Neuronal stem cell (in vitro differentiated cells): ENCODE results near the gene CARD10.

Experiments used
- DNase-seq: peaks from one replicate; pipeline ENCODE4 v3.0.0-alpha.2; 2013; ENCODE audit warnings: low spot score
- H2AFZ ChIP-seq: one replicate; pipeline ENCODE4 v1.6.1; 2013; ENCODE audit warnings: mild to moderate bottlenecking, low read length, inconsistent platforms
- H2AK5ac ChIP-seq: 2 replicates; pipeline ENCODE4 v1.6.1; 2013; ENCODE audit warnings: low read depth, mild to moderate bottlenecking, inconsistent platforms, low read length, moderate library complexity, mixed read lengths
- H2BK120ac ChIP-seq: 2 replicates; pipeline ENCODE4 v1.6.1; 2013; ENCODE audit warnings: low read depth, mild to moderate bottlenecking, inconsistent platforms, low read length, moderate library complexity, mixed read lengths
- H2BK12ac ChIP-seq: one replicate; pipeline ENCODE4 v1.6.1; 2013; ENCODE audit warnings: low read length, inconsistent platforms
- H2BK15ac ChIP-seq: 2 replicates; pipeline ENCODE4 v1.6.1; 2013; ENCODE audit warnings: mild to moderate bottlenecking, low read length, inconsistent platforms, mixed read lengths
- H2BK5ac ChIP-seq: one replicate; pipeline ENCODE4 v1.6.1; 2013; ENCODE audit warnings: inconsistent platforms, mild to moderate bottlenecking, low read length, moderate library complexity
- H3K14ac ChIP-seq: one replicate; pipeline ENCODE4 v1.6.1; 2013; ENCODE audit warnings: low read length, inconsistent platforms
- H3K18ac ChIP-seq: 2 replicates; pipeline ENCODE4 v1.6.1; 2013; ENCODE audit warnings: low read length, inconsistent platforms
- H3K23ac ChIP-seq: 2 replicates; pipeline ENCODE4 v1.6.1; 2013; ENCODE audit warnings: low read depth, mild to moderate bottlenecking, mixed read lengths, low read length, inconsistent platforms; ENCODE audit not compliant: poor library complexity
- H3K27ac ChIP-seq: replicated peaks from 3 replicates; pipeline ENCODE4 v1.5.1; 2013; ENCODE audit warnings: low read length, inconsistent platforms
- H3K27me3 ChIP-seq, 3 experiments: 2 replicates each; pipeline ENCODE4 v1.6.1; 2013; ENCODE audit warnings: low read length in 3 of 3, mild to moderate bottlenecking in 2 of 3, inconsistent platforms in 1 of 3, low read depth in 1 of 3, mixed read lengths in 1 of 3, moderate library complexity in 1 of 3; ENCODE audit not compliant: control insufficient read depth in 3 of 3, insufficient read depth in 3 of 3
- H3K36me3 ChIP-seq, 2 donors: replicated peaks in 1 of 2; 2 replicates each; pipeline ENCODE4 v1.6.1; 2013; ENCODE audit warnings: low read length in 2 of 2; ENCODE audit not compliant: control insufficient read depth in 2 of 2, insufficient read depth in 2 of 2
- H3K4ac ChIP-seq: 2 replicates; pipeline ENCODE4 v1.6.1; 2013; ENCODE audit warnings: inconsistent platforms, mild to moderate bottlenecking, low read length, moderate library complexity
- H3K4me1 ChIP-seq, 2 donors: 1 replicate in 1 of 2; 2 replicates in 1 of 2; pipeline ENCODE4 v1.6.1; 2013; ENCODE audit warnings: low read length in 2 of 2, low read depth in 1 of 2; ENCODE audit not compliant: control insufficient read depth in 2 of 2, insufficient read depth in 1 of 2
- H3K4me2 ChIP-seq: one replicate; pipeline ENCODE4 v1.6.1; 2013; ENCODE audit warnings: mild to moderate bottlenecking, low read length, inconsistent platforms; ENCODE audit not compliant: insufficient read depth, poor library complexity, severe bottlenecking
- H3K4me3 ChIP-seq, 2 donors: 2 replicates each; pipeline ENCODE4 v1.5.1; 2013; ENCODE audit warnings: low read length in 2 of 2, mild to moderate bottlenecking in 2 of 2, inconsistent platforms in 1 of 2, moderate library complexity in 1 of 2
- H3K79me1 ChIP-seq: one replicate; pipeline ENCODE4 v1.6.1; 2013; ENCODE audit warnings: low read depth, mild to moderate bottlenecking, inconsistent platforms, low read length, moderate library complexity
- H3K9ac ChIP-seq: one replicate; pipeline ENCODE4 v1.6.1; 2013; ENCODE audit warnings: mild to moderate bottlenecking, low read depth, low read length, inconsistent platforms; ENCODE audit not compliant: poor library complexity
- H3K9me3 ChIP-seq, 2 donors: replicated peaks in 1 of 2; 2 replicates each; pipeline versions ENCODE3 to v1.6.1; 2013; ENCODE audit warnings: low read length in 2 of 2, mild to moderate bottlenecking in 2 of 2, inconsistent platforms in 1 of 2, low read depth in 1 of 2, mixed read lengths in 1 of 2, moderate library complexity in 1 of 2; ENCODE audit not compliant: control insufficient read depth in 2 of 2, insufficient read depth in 1 of 2
- H4K8ac ChIP-seq: one replicate; pipeline ENCODE4 v1.6.1; 2013; ENCODE audit warnings: low read depth, mild to moderate bottlenecking, inconsistent platforms, low read length, moderate library complexity
- H4K91ac ChIP-seq: one replicate; pipeline ENCODE4 v1.6.1; 2013; ENCODE audit warnings: low read length, low read depth, mild to moderate bottlenecking, inconsistent platforms; ENCODE audit not compliant: poor library complexity
- WGBS, 2 donors: extraction: QIAGEN DNeasy Blood & Tissue Kit; methylation state at CpG; one replicate each; pipeline ENCODE4 v1.1.7; 2013; ENCODE audit warnings: missing lambda C conversion rate in 2 of 2, mixed read lengths in 1 of 2; ENCODE audit not compliant: insufficient read length in 2 of 2, insufficient replicate concordance in 1 of 2; ENCODE audit errors: extremely low coverage in 2 of 2; 5-methylcytosine and 5-hydroxymethylcytosine counted together

CARD10 gene

DNA sequence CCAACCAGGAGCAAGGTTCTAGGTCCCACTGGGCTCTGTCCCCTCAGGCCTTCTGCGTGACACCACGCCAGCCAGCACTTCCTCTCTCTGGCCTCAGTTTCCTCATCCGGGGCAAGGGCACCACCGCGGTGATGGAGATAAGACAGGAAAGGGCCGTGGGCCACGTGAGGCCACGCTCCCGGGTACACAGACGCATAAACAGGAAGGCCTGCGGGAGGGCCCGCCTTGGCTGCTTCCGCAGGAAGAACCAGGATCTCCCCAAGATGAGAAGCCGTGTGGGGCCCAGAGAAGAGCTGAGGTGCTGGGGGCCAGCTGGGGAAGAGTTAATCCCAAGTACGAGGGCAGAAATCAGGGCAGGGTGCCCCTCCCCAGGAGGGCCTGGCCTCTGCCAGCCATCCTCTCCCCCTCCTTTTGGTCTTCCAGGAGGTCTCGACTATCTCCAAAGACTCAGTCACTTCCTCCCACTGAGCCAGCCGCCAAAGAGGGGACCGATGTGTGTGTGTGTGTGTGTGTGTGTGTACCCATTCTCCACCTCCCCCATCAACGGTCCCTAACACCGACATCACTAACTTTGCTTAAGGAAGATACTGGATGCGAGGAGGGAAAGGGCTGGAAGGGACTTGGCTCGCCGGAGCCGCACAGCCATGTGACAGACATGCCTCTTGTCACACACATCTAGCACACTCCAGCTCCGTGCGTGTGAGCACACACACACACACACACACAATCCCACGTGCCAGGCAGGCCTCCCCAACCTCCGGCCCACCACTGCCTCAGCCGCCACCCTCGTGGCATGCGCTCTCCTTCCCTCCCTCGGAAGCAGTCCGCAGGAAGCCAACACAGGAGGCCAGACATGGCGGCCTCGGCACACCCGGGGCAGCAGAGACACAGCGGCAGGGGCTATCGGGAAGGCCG is 34.5 kb downstream of the CARD10 start:
- Histone ChIP-seq H3K4me1 (peaks cover 25 to 43% of the 10 kb centered on the region in 2 donors), H3K18ac (peak overlapping the region; percentile 93), H3K9me3 (no peaks in the 10 kb centered on the region), H3K14ac (peak overlapping the region; percentile 25), H3K27me3 (no peaks in the 10 kb centered on the region), H4K8ac (no peak overlapping the region), H3K27ac (no peak overlapping the region), H3K9ac (peak overlapping the region; percentile 61), H2BK5ac (peak overlapping the region; percentile 97), H3K23ac (peak overlapping the region; percentile 45), H3K36me3 (no peaks in the 10 kb centered on the region), H2BK120ac (peak overlapping the region; percentile 98), H3K79me1 (peaks cover 3% of the 10 kb centered on the region), H2AFZ (peak overlapping the region; percentile 90), H4K91ac (peak overlapping the region; percentile 96), H3K4me3 (no peak overlapping the region), H3K4ac (peak overlapping the region; percentile 90), H2BK12ac (peak overlapping the region; percentile 100), H2AK5ac (peak overlapping the region; percentile 99), H2BK15ac (peak overlapping the region; percentile 99), H3K4me2 (no peak overlapping the region)
- DNase-seq: no peak
- no CpG with 5 or more reads among the region's 39 CpGs for WGBS, 2 donors

DNA sequence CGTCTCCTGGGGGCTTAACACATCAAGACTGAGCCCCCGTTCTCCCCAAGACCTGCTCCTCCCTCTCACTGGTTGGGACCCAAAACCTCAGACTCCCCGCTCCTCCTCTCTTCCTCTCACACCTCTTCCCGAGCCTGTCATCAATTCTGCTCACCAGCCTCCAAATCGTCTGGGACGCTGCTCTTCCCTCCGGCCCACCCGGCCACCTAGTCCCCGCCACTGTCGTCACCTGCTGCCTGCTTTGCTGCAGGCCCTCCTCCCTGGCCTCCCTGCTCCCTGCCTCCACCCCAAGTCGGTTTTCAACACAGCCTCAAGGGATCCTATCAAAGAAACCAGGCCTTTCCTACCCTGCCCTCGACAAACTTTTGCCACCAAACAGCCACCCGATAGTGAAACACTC is 36.2 kb downstream of the CARD10 start:
- DNase-seq: no peak
- H3K4me3 ChIP-seq: no peak overlapping the region
- no peaks in the 10 kb centered on the region for H3K27me3 ChIP-seq
- no peak overlapping the region for H3K14ac ChIP-seq
- no peaks in the 10 kb centered on the region for H3K36me3 ChIP-seq
- WGBS, 2 donors: no CpG with 5 or more reads among the region's 13 CpGs
- H3K18ac ChIP-seq: peak overlapping the region; percentile 94
- peak overlapping the region; percentile 77 for H3K4ac ChIP-seq
- H2BK15ac ChIP-seq: peak overlapping the region; percentile 90
- no peak overlapping the region for H3K23ac ChIP-seq
- H4K8ac ChIP-seq: peak overlapping the region; percentile 90
- H2BK12ac ChIP-seq: peak overlapping the region; percentile 91
- no peak overlapping the region for H3K27ac ChIP-seq
- peaks cover 3% of the 10 kb centered on the region for H3K79me1 ChIP-seq
- peak overlapping the region; percentile 91 for H2AK5ac ChIP-seq
- H3K9ac ChIP-seq: peak overlapping the region; percentile 63
- H3K4me2 ChIP-seq: no peak overlapping the region
- peak overlapping the region; percentile 78 for H2BK5ac ChIP-seq
- peaks cover 25 to 43% of the 10 kb centered on the region in 2 donors for H3K4me1 ChIP-seq
- H2AFZ ChIP-seq: peak overlapping the region; percentile 18
- H2BK120ac ChIP-seq: peak overlapping the region; percentile 95
- no peaks in the 10 kb centered on the region for H3K9me3 ChIP-seq
- H4K91ac ChIP-seq: peak overlapping the region; percentile 81

DNA sequence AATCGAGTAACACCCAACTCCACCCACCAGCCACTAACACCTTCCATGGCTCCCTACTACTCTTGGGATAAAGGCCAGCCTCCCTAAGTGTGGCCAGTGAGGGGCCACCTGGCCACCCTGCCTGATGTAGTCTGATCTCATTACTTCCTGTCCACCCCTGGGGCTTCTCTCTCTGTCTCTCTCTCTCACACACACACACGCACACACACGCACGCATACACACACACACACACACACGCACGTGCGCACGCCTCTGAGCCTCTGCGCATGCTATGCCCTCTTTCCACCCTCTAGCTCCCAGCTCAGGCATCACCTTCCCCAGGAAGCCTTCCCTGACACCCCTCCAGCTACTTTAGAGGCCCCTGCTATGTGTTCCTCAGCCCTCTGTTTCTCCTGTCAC is 37.0 kb downstream of the CARD10 start:
- no peak overlapping the region for H3K4me2 ChIP-seq
- H2BK15ac ChIP-seq: no peak overlapping the region
- H2BK120ac ChIP-seq: no peak overlapping the region
- no peak overlapping the region for H3K23ac ChIP-seq
- no peaks in the 10 kb centered on the region for H3K36me3 ChIP-seq
- H2BK12ac ChIP-seq: no peak overlapping the region
- WGBS, 2 donors: no CpG with 5 or more reads among the region's 9 CpGs
- H3K18ac ChIP-seq: peak overlapping the region; percentile 55
- H3K9ac ChIP-seq: peak overlapping the region; percentile 10
- peaks cover 3% of the 10 kb centered on the region for H3K79me1 ChIP-seq
- peaks cover 25 to 40% of the 10 kb centered on the region in 2 donors for H3K4me1 ChIP-seq
- H4K91ac ChIP-seq: no peak overlapping the region
- no peak overlapping the region for H3K27ac ChIP-seq
- H4K8ac ChIP-seq: no peak overlapping the region
- H3K4me3 ChIP-seq: no peak overlapping the region
- no peak overlapping the region for H2AFZ ChIP-seq
- no peak overlapping the region for H3K14ac ChIP-seq
- DNase-seq: no peak
- H3K27me3 ChIP-seq: no peaks in the 10 kb centered on the region
- no peak overlapping the region for H3K4ac ChIP-seq
- H3K9me3 ChIP-seq: no peaks in the 10 kb centered on the region
- H2AK5ac ChIP-seq: no peak overlapping the region
- H2BK5ac ChIP-seq: no peak overlapping the region

GRCh38 chr22:37481347-37481907 is 37.8 kb downstream of the CARD10 start:
- Histone ChIP-seq H3K4me2 (no peak overlapping the region), H3K4me3 (no peak overlapping the region), H3K27me3 (no peaks in the 10 kb centered on the region), H3K4me1 (peaks cover 20 to 33% of the 10 kb centered on the region in 2 donors), H3K36me3 (no peaks in the 10 kb centered on the region), H3K9ac (no peak overlapping the region), H3K79me1 (peaks cover 3% of the 10 kb centered on the region), H3K4ac (no peak overlapping the region), H2BK12ac (peak overlapping the region; percentile 25), H2BK120ac (no peak overlapping the region), H2BK15ac (no peak overlapping the region), H4K8ac (no peak overlapping the region), H3K9me3 (no peaks in the 10 kb centered on the region), H4K91ac (no peak overlapping the region), H2AFZ (no peak overlapping the region), H3K18ac (no peak overlapping the region), H2AK5ac (peak overlapping the region; percentile 20), H3K27ac (no peak overlapping the region), H3K23ac (no peak overlapping the region), H3K14ac (no peak overlapping the region), H2BK5ac (no peak overlapping the region)
- DNase-seq: no peak
- WGBS, 2 donors: no CpG with 5 or more reads among the region's 12 CpGs
